22Rv1 (cell line): ENCODE measurements around the gene RAB19.
"Not testable (repeated sequence)": the region's sequence is repeated elsewhere in the genome, so short reads cannot be mapped to it uniquely, and the experiment has no call there.

ENCODE experiments used
- H3K27ac ChIP-seq: fragments of 450-650 bp; 2 replicates; pipeline ENCODE4 v1.5.1; 2017
- CTCF ChIP-seq: fragments of 450-650 bp; IDR thresholded peaks from 2 replicates; pipeline ENCODE4 v1.5.1; 2017; ENCODE audit warnings: mild to moderate bottlenecking
- ZFX ChIP-seq: fragments of 450-650 bp; IDR thresholded peaks from 2 replicates; pipeline ENCODE4 v1.6.1; 2017; ENCODE audit warnings: antibody characterized with exemption, borderline replicate concordance

The RAB19 gene

GRCh38 chr7:140441519-140441918, 37.7 kb downstream of the RAB19 start:
- TF ChIP-seq CTCF, result no peak
- no peak for TF ChIP-seq ZFX
- no peak overlapping the region for H3K27ac ChIP-seq

- no peak; the same call in none of the 2 replicates for TF ChIP-seq CTCF
- TF ChIP-seq ZFX, result no peak
- H3K27ac ChIP-seq, result no peak overlapping the region
These were observed 42.6 kb downstream of the RAB19 start for GRCh38 chr7:140446467-140446866.

- no peak overlapping the region for H3K27ac ChIP-seq
- TF ChIP-seq ZFX (no peak), CTCF (no peak)
These were observed 44.0 kb downstream of the RAB19 start for GRCh38 chr7:140447841-140448240.

GRCh38 chr7:140448781-140449480, 45.1 kb downstream of the RAB19 start:
- H3K27ac ChIP-seq, result no peak overlapping the region

GRCh38 chr7:140451716-140452115, 47.9 kb downstream of the RAB19 start:
- TF ChIP-seq CTCF (no peak), ZFX (no peak)
- H3K27ac ChIP-seq, result no peak overlapping the region

More at GRCh38 chr7:140448781-140449480, 45.1 kb downstream of the RAB19 start:
- TF ChIP-seq CTCF, result no peak
- TF ChIP-seq ZFX, result no peak

- TF ChIP-seq CTCF (no peak), ZFX (no peak)
- H3K27ac ChIP-seq, result no peak overlapping the region
These were observed 49.4 kb downstream of the RAB19 start for GRCh38 chr7:140453273-140453672.

- H3K27ac ChIP-seq, result not testable (repeated sequence)
These were observed 50.2 kb downstream of the RAB19 start for GRCh38 chr7:140453785-140454656.
